HG02798 (cell line): Measurements from ENCODE around the gene POLR3G.

Experiments
- ATAC-seq: cut with Tn5 transposase; IDR thresholded peaks from one replicate; pipeline ENCODE4 v1.9.1; 2021; ENCODE audit warnings: mild to moderate bottlenecking; ENCODE audit not compliant: unreplicated experiment, poor library complexity

POLR3G gene

GRCh38 chr5:90549223-90549622 is 74.6 kb downstream of the POLR3G start:
- ATAC-seq: no peak

DNA sequence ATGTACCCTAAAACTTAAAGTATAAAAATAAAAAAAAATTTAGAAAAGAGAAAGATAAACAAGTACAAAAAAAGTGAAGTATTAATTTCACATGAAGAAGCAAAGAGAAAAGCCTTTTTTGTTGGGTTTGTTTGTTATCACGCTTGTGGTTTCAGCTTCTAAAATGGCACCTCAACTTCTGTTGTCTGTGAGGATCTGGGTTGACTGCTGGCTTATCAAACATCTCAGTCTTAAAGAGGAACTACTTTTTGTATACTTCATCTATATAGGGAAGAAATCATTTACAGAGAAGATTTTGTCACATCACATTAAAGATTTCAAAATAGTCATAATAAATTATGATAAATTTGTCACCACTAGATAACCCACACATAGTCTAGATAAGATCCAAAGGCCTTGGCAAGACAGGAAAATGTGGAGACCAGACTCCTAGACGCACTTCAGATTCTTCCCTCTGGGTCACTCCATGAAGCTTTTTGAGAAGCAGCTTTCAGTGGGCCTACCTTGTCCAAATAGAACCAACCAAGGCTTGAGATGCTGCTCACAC is 75.1 kb downstream of the POLR3G start:
- ATAC-seq: no peak

- ATAC-seq: no peak
Observed at GRCh38 chr5:90550963-90551362, 76.3 kb downstream of the POLR3G start.

DNA sequence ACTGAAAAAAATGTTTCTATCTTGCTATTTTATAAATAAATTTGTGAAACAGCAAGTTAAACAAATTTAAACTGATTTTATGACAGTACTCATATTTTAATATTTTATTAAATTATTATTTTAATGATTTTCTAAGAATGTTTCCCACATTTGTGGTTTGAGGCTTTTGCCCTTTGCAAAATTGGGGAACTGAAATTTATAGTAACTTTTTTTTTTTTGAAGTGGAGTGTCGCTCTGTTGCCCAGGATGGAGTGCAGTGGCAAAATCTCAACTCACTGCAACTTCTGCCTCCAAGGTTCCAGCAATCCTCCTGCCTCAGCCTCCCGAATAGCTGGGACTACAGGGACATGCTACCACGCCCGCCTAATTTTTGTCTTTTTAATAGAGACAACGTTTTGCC is 76.7 kb downstream of the POLR3G start:
- no peak for ATAC-seq

DNA sequence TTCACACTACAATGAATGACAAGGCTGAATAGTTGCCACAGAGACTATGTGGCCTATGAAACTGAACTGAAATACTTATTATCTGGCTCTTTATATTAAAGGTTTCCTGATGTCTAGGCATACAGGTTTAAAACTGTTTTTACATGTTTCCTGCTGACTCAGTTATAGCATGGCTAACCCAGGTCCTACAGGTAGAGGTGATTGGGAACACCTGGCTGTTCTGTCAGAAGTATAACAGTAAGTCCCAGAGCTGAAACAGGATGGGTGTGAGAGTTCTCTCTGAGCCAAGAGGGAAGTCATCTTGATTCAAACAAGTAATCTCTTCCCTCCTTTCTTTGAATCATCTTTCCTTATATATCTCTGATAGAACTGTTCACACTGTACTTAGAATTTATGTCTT is 79.0 kb downstream of the POLR3G start:
- no peak for ATAC-seq

- no peak for ATAC-seq
Observed at GRCh38 chr5:90554358-90555006, 79.8 kb downstream of the POLR3G start.

DNA sequence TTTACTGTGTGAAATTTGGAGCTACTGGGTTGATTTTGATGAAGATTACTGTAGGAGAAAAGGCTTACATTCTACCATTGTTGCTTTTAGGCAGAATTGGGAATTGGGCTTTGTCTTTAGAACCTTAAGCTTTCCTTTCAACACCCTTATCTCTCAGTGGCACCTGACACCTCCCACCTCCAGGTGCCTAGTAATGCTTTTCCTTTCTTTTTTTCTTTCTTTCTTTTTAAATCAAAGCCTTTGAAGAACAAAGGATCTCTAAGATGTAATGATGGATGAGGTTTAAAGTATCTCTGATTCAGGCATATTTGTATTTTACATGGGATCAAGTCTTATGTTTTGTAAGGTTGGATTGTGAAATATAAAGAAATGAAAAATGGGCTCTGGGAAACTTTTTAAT is 81.0 kb downstream of the POLR3G start:
- ATAC-seq: no peak

DNA sequence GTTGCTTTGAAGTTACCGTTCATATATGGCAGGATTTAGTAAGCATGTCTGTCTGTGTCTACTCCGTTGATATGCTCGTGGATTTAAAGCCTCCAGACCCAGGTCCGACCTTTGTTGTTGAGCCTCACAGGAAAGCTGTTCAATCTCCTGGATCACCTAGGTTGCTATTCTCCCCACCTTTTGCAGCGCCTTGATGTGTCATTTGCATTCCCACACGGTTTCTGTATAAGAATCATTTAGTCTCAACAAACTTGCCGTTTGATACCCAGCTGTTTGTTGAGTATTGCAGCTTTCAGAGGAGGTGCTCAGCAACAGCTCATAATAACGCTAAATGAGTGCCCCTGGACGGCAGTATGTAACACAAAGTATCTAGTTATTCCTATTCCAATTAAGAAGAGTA is 82.7 kb downstream of the POLR3G start:
- no peak for ATAC-seq

GRCh38 chr5:90557871-90558270 is 83.2 kb downstream of the POLR3G start:
- no peak for ATAC-seq

- peak; percentile 51 for ATAC-seq
Observed at GRCh38 chr5:90558344-90559192, 83.9 kb downstream of the POLR3G start, which contains the start of gene ADGRV1. Gene ADGRV1 (plus strand): TSS chr5:90558797. CDS start chr5:90558896, 99 bp downstream.

DNA sequence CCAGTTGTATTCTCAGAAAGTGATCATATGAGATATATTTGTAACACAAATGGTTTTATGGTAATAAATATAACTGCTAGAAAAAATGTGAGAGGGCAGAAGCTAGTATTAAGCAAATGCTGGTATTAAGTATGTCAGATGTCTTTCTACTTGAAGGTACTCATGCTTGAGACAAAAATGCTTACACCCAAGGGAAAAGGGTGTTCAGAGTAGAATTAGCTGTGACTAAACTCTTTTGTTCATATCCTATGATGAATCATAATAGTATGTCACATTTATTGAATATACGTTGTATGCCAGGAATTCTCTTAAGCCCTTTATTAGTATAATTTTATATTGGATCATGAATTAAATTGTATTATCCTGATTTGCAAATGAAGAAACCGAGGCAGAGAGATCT is 86.1 kb downstream of the POLR3G start:
- ATAC-seq: no peak

DNA sequence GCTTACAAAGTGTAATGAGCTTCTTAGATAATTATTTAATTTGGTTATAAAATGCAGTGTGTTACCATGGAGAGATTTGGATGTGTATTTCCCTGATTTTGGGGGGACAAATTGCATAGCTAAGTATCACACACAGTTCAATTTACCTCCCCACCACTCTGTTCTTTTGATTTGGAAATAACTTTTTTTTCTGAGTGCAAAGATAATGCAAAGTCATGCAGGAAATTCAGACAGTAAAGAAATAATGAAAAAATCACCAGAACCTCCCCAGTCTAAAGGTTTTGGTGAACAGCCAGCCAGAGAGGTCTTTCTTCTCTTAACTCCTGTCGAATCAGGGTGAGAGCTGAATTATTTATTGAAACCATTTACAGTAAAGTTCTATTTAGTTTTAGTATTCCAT is 87.1 kb downstream of the POLR3G start:
- no peak for ATAC-seq

DNA sequence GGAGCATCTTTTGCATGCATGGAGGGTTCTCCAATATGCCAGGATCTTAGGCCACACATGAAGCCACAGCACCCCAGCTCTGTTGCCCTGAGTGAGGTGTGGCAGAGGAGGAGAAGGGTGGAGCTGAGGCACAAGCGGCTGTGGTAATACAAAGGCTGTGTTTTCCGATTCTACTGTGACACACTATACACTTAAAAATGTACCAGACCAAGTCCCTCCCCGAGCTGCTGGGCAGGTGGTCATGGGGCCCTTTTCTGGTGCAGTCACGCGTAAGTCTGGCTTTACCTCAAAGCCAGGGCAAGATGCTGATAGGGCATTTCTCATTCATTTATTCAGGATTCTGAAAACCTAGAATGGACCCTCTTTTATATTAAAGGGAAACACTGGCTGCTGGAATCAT is 87.7 kb downstream of the POLR3G start:
- no peak for ATAC-seq

DNA sequence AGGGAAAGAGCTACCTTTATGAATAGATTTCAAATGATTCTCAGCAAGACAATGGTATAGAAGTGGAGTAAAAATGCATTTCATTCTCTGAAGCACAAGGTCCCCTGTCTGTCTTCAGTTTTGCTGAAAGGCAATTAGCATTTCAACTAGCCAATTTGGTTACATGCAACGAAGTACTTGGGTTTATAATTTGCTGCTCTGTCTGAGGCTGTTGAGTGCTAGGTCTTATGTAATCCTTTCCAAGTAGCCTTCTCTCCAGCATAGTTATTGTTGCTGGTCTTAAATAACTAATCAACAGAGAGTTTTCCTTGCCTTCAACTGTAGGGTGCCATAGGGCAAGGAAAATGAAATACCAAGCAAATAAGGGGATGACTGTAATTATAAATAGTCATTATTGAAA is 88.4 kb downstream of the POLR3G start:
- ATAC-seq: no peak
